Measurements from ENCODE around the gene AUTS2. TPM values are rescaled to one million over a fixed set of nuclear protein-coding genes. Genes with fewer than 3 reads are reported as not detected.

AUTS2 gene
- total and polyA plus RNA-seq, 2 donors, result 13.4 to 87.7 TPM

DNA sequence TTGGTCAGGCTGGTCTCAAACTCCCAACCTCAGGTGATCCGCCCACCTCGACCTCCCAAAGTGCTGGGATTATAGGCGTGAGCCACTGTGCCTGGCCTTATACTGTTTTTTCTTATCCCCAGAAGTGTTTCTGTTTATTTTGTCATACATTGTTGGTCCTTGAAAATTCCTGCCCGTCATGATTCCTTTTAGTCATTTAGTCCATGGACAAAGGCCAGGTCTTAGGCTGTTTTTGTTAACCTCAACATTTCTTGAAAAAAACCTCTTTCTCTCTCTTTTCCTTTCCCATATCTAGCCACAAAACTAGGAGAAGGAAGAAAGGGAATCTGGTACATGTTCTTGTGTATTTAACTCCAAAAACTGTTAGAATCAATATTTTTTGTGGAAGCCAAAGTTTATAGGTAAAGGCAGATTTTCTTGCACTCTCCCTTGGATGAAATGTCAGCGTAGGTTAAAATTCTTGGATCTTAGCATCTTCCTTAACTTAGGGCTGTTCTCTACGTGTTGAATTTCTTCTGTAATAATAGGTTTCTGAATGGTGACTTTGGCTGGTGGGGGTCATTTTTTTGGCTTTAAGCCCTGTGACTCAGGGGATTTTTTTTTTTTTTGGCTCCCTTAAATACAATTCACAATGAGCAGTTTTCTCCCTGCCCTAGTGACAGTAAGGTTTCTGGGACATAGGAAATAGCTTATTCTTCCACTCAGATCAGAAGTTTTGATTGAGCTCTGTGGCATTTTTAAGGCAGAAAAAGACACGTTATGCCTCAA is 500.8 kb downstream of the AUTS2 start:
- DNase-seq (ENCODE audit: extremely low spot score), result no peak
- Histone ChIP-seq H3K27ac (ENCODE audit: low read depth) (no peak overlapping the region), H3K4me3 (ENCODE audit: low read depth, low read length) (no peak overlapping the region), H3K4me1 (ENCODE audit: insufficient read depth) (no peaks in the 10 kb centered on the region), H3K36me3 (ENCODE audit: insufficient read depth) (no peaks in the 10 kb centered on the region)
- 77% methylated on average over 7 of the region's 7 CpGs for WGBS

DNA sequence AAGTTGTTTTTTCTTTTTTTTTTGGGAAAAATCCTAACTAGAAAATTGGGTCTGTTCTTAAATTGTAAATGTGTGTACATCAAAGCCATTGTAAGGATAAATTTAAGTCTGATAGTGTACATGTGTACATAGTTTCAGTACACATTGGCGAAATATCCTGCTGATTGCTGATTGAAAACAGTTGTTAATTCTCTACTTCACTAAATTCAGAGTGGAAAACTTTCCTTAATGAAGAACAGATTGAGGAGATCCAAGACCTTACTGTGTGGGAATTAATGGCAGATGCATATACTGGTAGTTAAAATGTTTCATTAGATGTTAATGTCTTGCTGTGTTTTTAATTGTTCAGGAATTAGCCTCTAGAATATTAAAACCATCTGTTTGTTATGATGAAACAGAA is 506.0 kb downstream of the AUTS2 start:
- Histone ChIP-seq H3K4me1 (ENCODE audit: insufficient read depth) (no peaks in the 10 kb centered on the region), H3K36me3 (ENCODE audit: insufficient read depth) (no peaks in the 10 kb centered on the region), H3K4me3 (ENCODE audit: low read depth, low read length) (no peak overlapping the region), H3K27ac (ENCODE audit: low read depth) (no peak overlapping the region)
- 94% methylated on average over 1 of the region's 1 CpG for WGBS
- DNase-seq (ENCODE audit: extremely low spot score), result no peak

DNA sequence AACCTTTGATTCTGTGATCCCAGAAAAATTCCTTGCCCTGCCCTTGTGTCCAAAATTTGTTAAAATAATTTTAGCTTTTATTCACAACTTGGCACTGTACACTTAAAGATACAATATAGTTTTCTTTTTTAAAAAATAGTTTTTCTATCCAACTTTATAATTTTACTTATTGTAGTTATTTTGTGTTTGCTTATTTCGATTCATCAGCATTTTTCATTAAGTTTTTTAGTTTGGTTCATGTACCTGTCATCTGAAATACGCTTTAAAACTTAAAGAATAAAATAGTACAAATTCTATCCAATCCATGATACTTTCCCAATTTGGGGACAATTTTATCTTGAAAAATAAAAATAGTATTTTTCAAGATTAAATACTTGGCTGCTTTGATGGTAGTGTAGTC is 514.8 kb downstream of the AUTS2 start:
- Histone ChIP-seq H3K36me3 (ENCODE audit: insufficient read depth) (no peaks in the 10 kb centered on the region), H3K4me3 (ENCODE audit: low read depth, low read length) (no peak overlapping the region), H3K27ac (ENCODE audit: low read depth) (no peak overlapping the region), H3K4me1 (ENCODE audit: insufficient read depth) (no peaks in the 10 kb centered on the region)
- DNase-seq (ENCODE audit: extremely low spot score), result no peak
- 94% methylated on average over 2 of the region's 2 CpGs for WGBS

DNA sequence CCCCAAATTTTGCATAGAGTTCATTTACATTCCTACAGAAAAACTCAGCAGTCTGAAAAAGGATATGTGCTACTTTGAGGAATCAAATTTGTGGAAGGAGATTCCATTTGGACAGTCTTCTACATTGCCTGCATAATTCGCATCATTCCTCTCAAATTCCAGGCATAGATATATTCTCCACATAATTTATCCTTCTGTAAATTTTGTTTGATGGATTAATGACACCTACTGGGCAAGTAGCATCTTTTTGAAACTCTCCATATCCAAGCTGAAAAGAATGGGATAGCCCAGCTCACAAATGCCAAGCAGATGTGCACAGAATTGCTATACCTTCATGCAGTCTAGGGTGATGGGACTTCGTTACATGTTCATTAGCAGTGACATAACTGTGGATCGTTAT is 515.3 kb downstream of the AUTS2 start:
- WGBS, result 95% methylated on average over 3 of the region's 3 CpGs
- no peak for DNase-seq (ENCODE audit: extremely low spot score)
- H3K36me3 ChIP-seq (ENCODE audit: insufficient read depth), result no peaks in the 10 kb centered on the region
- H3K4me1 ChIP-seq (ENCODE audit: insufficient read depth), result no peaks in the 10 kb centered on the region
- no peak overlapping the region for H3K4me3 ChIP-seq (ENCODE audit: low read depth, low read length)
- no peak overlapping the region for H3K27ac ChIP-seq (ENCODE audit: low read depth)

DNA sequence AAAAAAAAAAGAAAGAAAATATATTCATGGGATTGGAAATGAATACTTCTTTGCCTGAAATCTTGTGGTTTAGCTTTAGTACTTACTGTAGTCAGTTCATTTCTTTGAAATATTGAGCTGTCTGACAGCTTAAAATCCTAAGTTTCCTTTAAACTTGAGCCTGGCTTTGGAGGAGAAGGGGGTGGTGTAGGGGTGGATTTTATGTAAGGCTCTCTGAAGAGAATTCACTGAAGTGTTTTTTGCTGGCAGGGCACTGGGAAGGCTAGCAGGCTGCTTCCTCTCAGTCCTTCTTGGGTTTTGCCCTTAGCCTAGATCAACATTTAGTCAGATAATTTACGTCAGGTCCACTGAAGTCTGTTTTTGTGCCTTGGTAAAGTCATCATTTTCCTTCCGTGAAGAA is 516.5 kb downstream of the AUTS2 start:
- no peak for DNase-seq (ENCODE audit: extremely low spot score)
- H3K4me1 ChIP-seq (ENCODE audit: insufficient read depth), result no peaks in the 10 kb centered on the region
- H3K36me3 ChIP-seq (ENCODE audit: insufficient read depth), result no peaks in the 10 kb centered on the region
- WGBS, result 85% methylated on average over 2 of the region's 2 CpGs
- H3K27ac ChIP-seq (ENCODE audit: low read depth), result no peak overlapping the region
- H3K4me3 ChIP-seq (ENCODE audit: low read depth, low read length), result no peak overlapping the region

DNA sequence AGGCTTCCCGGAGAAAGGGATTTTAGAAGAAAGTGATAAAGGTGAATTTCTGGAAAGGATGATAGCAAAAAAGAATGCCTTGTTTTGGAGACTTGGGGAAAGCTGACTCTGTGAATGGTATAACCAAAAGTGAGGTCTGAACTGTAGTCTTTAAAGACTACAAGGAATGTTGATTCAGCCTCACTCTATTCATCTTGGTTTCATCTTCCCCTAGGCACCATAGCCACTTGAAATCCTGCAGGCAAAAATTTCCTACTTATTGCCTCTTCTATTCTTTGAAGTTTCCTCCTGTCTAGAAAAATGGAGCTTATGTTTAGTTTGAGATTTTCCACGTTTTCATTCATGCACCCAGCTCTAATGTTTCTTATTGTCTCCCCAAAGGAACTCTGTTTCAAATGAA is 518.0 kb downstream of the AUTS2 start:
- H3K4me3 ChIP-seq (ENCODE audit: low read depth, low read length), result no peak overlapping the region
- 81% methylated on average over 2 of the region's 2 CpGs for WGBS
- no peaks in the 10 kb centered on the region for H3K36me3 ChIP-seq (ENCODE audit: insufficient read depth)
- no peak overlapping the region for H3K27ac ChIP-seq (ENCODE audit: low read depth)
- DNase-seq (ENCODE audit: extremely low spot score), result no peak
- H3K4me1 ChIP-seq (ENCODE audit: insufficient read depth), result no peaks in the 10 kb centered on the region

DNA sequence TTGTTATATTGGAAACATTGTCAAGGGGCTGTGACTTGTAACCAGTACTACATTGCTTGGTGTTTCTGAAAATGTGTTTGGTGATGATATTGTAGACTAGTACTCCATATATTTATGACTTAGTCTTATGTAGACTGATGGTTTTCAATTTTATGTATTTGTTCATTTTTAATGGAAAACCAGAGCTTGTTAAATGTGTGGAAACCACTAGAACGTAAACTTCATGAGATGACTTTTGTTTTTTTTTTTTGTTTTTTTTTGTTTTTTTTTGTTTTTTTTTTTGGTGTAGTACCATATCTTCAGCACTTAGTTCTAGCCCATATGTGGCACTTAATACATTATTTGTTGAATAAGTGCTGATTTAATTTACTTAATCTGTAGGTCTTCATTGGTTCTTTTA is 518.6 kb downstream of the AUTS2 start:
- no peak for DNase-seq (ENCODE audit: extremely low spot score)
- Histone ChIP-seq H3K27ac (ENCODE audit: low read depth) (no peak overlapping the region), H3K4me1 (ENCODE audit: insufficient read depth) (no peaks in the 10 kb centered on the region), H3K36me3 (ENCODE audit: insufficient read depth) (no peaks in the 10 kb centered on the region), H3K4me3 (ENCODE audit: low read depth, low read length) (no peak overlapping the region)
- 100% methylated on average over 1 of the region's 1 CpG for whole genome bisulfite sequencing

DNA sequence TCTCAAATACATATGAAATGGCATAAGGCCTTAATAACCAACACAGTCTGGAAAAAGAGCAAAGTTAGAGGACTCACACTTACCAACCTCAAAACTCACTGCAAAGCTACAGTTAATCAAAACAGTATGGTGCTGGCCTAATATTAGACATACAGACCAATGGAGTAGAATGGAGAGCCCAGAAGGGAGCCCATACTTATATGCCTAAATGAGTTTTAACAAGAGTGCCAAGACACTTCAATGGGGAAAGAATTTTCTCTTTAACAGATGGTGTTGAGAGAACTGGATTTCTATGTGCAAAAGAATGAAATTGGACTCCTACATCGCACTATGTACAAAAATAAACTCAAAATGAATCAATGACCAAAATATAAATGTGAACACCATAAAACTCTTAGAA is 522.6 kb downstream of the AUTS2 start:
- WGBS, result 98% methylated on average over 1 of the region's 1 CpG

DNA sequence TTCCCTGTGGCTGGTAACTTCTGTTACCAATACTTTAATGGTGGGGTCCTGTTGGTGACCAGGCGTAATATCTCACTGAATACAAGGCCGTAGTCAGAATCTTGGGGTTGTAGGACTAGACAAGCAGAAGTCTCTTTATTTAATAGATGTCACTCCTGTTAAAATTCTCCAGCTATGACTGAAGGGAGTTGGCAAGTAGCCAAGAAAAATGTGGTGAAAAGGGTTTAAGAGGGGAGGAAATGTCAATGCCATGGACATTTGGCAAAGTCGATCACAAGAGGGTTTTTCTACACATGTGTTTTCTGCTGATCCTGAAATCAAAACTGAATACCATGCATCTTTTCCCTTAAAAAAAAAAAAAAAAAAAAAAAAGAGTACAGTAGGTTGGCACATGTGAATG is 533.5 kb downstream of the AUTS2 start:
- H3K36me3 ChIP-seq (ENCODE audit: insufficient read depth), result no peaks in the 10 kb centered on the region
- DNase-seq (ENCODE audit: extremely low spot score), result no peak
- H3K4me1 ChIP-seq (ENCODE audit: insufficient read depth), result no peaks in the 10 kb centered on the region
- no peak overlapping the region for H3K27ac ChIP-seq (ENCODE audit: low read depth)
- no peak overlapping the region for H3K4me3 ChIP-seq (ENCODE audit: low read depth, low read length)
- 87% methylated on average over 3 of the region's 3 CpGs for WGBS

More for the DNA sequence above, 522.6 kb downstream of the AUTS2 start:
- Histone ChIP-seq H3K4me1 (ENCODE audit: insufficient read depth) (no peaks in the 10 kb centered on the region), H3K36me3 (ENCODE audit: insufficient read depth) (no peaks in the 10 kb centered on the region), H3K4me3 (ENCODE audit: low read depth, low read length) (no peak overlapping the region), H3K27ac (ENCODE audit: low read depth) (no peak overlapping the region)
- DNase-seq (ENCODE audit: extremely low spot score), result no peak

DNA sequence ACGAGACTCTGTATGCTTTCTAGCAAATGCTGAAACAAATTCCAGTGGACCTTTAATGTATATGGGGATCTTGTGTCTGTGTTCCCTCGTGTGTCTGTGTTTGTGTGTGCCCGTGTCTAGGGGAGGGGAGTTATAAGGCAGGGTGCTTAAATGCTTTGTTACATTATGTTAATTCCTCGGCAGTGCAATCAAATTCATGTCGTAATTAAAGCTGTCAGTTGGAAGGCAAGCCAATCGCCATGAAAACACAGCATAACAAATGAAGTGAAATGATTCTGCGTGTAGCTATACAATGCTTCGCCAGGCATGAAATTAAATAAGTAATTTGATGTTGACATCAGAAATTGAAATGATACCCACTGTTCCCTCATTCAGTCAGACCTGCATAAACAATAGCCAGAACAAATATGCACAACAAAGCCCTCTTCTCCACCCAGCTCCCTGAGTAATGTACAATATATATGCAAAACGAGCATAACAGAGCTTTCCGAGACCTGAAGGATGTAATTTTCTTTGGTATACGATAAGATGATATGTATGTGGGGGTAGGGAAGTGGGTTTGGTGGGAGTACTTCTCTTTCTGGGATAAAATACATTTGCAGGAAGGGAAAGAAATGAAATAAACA is 534.1 kb downstream of the AUTS2 start:
- no peak for DNase-seq (ENCODE audit: extremely low spot score)
- 92% methylated on average over 11 of the region's 11 CpGs for WGBS
- no peak overlapping the region for H3K27ac ChIP-seq (ENCODE audit: low read depth)
- H3K4me1 ChIP-seq (ENCODE audit: insufficient read depth), result no peaks in the 10 kb centered on the region
- no peaks in the 10 kb centered on the region for H3K36me3 ChIP-seq (ENCODE audit: insufficient read depth)
- H3K4me3 ChIP-seq (ENCODE audit: low read depth, low read length), result no peak overlapping the region

DNA sequence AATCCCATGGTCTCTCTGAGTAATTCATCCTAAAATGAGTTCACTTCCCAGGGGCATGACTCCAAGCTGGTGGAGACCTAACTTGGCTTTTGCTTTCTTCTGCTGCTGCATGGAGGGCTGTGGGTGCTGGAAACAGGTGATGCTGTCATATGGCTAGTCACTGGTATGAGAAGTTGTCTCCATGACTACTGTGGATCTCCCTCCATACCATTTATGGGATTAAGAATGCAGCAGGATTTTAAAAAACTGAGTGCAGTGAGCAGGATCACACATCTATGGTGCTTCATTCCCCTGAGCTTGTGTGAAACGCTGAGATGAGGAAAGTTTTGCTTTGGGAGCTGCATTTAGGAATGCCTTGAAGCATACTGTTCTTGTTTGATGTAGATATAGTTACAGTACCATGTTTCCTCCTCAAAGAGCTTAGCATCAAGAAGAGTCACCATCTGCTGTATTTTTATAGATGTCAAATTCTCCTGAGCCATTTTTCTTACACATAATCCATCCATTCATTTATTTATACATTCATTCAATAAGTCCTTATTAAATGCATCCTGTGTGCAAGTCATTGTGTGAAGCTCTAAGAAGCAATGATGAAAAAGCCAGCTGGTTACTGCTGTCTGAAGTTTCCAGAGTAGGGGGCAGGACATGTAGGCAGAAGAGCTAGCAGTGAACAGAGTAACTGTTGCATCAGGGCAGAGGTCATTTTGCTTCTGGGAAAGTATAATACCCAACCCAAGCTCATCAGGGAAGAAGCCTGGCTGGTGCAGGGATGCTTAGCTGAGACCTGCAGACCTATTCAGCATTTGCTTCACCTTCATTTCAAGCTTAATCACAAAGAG is 534.8 kb downstream of the AUTS2 start:
- no peak overlapping the region for H3K4me3 ChIP-seq (ENCODE audit: low read depth, low read length)
- H3K36me3 ChIP-seq (ENCODE audit: insufficient read depth), result no peaks in the 10 kb centered on the region
- no peak overlapping the region for H3K27ac ChIP-seq (ENCODE audit: low read depth)
- H3K4me1 ChIP-seq (ENCODE audit: insufficient read depth), result no peaks in the 10 kb centered on the region
- DNase-seq (ENCODE audit: extremely low spot score), result no peak
- WGBS, result 60% methylated on average over 1 of the region's 1 CpG

DNA sequence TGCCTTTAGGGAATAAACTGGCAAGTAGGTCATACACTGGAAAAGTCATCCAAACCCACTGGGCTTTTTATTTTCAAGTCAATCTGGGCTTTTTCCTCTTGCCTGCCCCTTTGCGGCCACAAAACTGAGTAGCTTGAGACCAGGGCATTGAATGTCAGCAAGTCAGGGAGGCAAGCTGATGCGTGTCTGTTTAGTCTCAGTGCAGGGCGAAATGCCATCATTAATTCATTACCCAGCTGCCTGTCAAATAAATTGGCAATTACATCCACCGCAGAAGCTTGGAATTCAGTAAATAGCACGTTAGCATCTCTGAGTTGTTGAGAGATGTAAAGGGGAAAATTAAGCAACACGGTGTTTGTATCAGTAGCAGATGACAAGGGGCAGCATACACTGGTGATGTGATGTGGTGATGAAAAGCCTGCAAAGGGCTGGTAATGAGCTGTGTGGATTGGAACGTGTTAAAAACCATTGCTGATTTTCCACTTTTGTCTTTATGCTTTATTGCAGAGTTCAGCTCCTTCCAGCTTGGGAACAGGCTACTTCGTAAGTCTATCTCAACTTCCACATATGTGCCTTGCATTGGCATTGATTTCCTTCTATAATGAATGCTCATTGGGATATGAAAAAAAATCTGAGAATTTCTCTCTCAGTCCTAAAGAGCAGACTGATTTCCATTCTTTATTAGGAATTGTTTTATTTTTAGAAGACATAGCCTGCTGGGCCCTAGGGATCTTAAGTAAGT is 535.9 kb downstream of the AUTS2 start:
- no peak for DNase-seq (ENCODE audit: extremely low spot score)
- H3K36me3 ChIP-seq (ENCODE audit: insufficient read depth), result no peaks in the 10 kb centered on the region
- 81% methylated on average over 8 of the region's 8 CpGs for WGBS

DNA sequence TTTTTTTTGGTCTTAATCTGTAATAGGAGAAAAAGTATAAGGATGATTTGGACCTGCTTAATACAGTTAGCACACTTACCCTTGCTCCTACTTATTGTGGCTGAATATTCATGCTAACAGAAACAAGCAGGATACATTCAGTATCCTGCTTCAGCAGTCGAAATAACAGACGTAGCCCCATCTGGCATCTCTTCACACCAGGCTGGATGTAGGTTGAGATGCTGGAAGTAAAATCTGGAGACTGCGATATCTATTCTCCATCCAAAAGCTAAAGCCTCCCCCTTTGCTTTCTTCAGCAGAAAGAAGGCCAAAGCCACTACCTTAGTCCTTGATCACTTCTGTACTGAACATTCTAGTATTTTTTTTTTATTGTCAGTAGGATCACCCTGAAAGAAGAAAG is 537.4 kb downstream of the AUTS2 start:
- Histone ChIP-seq H3K4me3 (ENCODE audit: low read depth, low read length) (no peak overlapping the region), H3K36me3 (ENCODE audit: insufficient read depth) (no peaks in the 10 kb centered on the region), H3K27ac (ENCODE audit: low read depth) (no peak overlapping the region), H3K4me1 (ENCODE audit: insufficient read depth) (no peaks in the 10 kb centered on the region)
- 96% methylated on average over 3 of the region's 3 CpGs for WGBS
- no peak for DNase-seq (ENCODE audit: extremely low spot score)

More for the DNA sequence above, 535.9 kb downstream of the AUTS2 start:
- H3K4me1 ChIP-seq (ENCODE audit: insufficient read depth), result no peaks in the 10 kb centered on the region
- no peak overlapping the region for H3K4me3 ChIP-seq (ENCODE audit: low read depth, low read length)
- H3K27ac ChIP-seq (ENCODE audit: low read depth), result no peak overlapping the region
